H1 (cell line): ENCODE data around the gene C12orf56.

Experiments used
- FOSL1 ChIP-seq: IDR thresholded peaks from 2 replicates; pipeline ENCODE4 v1.6.1; 2011; ENCODE audit warnings: mild to moderate bottlenecking, low read depth, low read length, moderate library complexity; ENCODE audit not compliant: insufficient read depth
- HDAC2 ChIP-seq, 2 experiments: fragments of 300-600 bp in 1 of 2; sonication (generic) in 1 of 2; IDR thresholded peaks; 2 replicates each; pipeline ENCODE4 v1.6.1; 2011 to 2012; ENCODE audit warnings: low read depth in 2 of 2, low read length in 2 of 2, mild to moderate bottlenecking in 2 of 2, moderate library complexity in 2 of 2, borderline replicate concordance in 1 of 2, inconsistent platforms in 1 of 2
- MAFK ChIP-seq: IDR thresholded peaks from 2 replicates; pipeline ENCODE4 v1.6.1; 2012; ENCODE audit warnings: low read depth, mild to moderate bottlenecking, improper control_type of control experiment, low read length
- POLR2A ChIP-seq, 2 experiments: IDR thresholded peaks; 1 replicate in 1 of 2; 2 replicates in 1 of 2; pipeline ENCODE4 v1.6.1; 2011; ENCODE audit warnings: low read depth in 2 of 2, low read length in 2 of 2, mild to moderate bottlenecking in 2 of 2; ENCODE audit errors: control extremely low read depth in 1 of 2
- SAP30 ChIP-seq: fragments of 300-600 bp; sonication (generic); IDR thresholded peaks from 2 replicates; pipeline ENCODE4 v1.7.1; 2012; ENCODE audit warnings: low read length, moderate library complexity, mild to moderate bottlenecking, inconsistent platforms; ENCODE audit not compliant: insufficient read depth, insufficient replicate concordance
- TCF12 ChIP-seq: IDR thresholded peaks from 2 replicates; pipeline ENCODE4 v1.6.1; 2011; ENCODE audit warnings: low read depth, mild to moderate bottlenecking, low read length
- TF ChIP-seq, protein P1 (sequence below), 3 experiments: IDR thresholded peaks; 1 replicate in 2 of 3; 2 replicates in 1 of 3; pipeline versions ENCODE4 v1.5.1 to v1.6.1; 2011; ENCODE audit warnings: low read length in 3 of 3, mild to moderate bottlenecking in 3 of 3, inconsistent platforms in 2 of 3, low read depth in 1 of 3, moderate library complexity in 1 of 3; ENCODE audit not compliant: insufficient read depth in 1 of 3; ENCODE audit errors: control extremely low read depth in 1 of 3

DNA sequence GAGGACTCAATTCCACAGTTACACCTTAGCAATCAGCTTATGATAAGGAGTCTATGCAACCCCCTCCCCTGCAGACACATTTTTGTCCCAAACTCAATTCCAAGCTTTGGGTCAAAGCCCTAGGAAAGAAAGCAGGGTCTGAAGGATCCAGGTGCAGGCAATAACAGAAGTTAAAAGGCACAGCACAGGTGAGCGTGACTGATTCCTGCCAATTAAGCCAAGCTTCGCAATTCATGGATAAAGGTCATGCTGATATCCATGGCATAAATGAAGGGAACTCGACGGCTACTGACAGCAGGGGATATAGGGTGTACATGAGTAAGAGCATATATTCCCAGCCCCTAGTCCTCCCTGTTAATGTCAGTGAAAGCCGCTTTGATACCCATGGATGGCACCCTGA is 39.3 kb downstream of the C12orf56 start:
- TF ChIP-seq FOSL1 (no peak), HDAC2 (IDR thresholded peaks at IDR 0.05; ENCODE audit: borderline replicate concordance in 1 of 2, low read depth in 2 of 2, low read length in 2 of 2) (no peak), SAP30 (no peak), MAFK (no peak), TCF12 (no peak), POLR2A (IDR thresholded peaks at IDR 0.05; ENCODE audit: control extremely low read depth in 1 of 2, low read depth in 2 of 2, low read length in 2 of 2) (no peak)
- TF ChIP-seq, protein P1, sequence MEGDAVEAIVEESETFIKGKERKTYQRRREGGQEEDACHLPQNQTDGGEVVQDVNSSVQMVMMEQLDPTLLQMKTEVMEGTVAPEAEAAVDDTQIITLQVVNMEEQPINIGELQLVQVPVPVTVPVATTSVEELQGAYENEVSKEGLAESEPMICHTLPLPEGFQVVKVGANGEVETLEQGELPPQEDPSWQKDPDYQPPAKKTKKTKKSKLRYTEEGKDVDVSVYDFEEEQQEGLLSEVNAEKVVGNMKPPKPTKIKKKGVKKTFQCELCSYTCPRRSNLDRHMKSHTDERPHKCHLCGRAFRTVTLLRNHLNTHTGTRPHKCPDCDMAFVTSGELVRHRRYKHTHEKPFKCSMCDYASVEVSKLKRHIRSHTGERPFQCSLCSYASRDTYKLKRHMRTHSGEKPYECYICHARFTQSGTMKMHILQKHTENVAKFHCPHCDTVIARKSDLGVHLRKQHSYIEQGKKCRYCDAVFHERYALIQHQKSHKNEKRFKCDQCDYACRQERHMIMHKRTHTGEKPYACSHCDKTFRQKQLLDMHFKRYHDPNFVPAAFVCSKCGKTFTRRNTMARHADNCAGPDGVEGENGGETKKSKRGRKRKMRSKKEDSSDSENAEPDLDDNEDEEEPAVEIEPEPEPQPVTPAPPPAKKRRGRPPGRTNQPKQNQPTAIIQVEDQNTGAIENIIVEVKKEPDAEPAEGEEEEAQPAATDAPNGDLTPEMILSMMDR (IDR thresholded peaks at IDR 0.05; ENCODE audit: control extremely low read depth in 1 of 3, insufficient read depth in 1 of 3, low read depth in 1 of 3, low read length in 3 of 3), result no peak
